GM18868 (cell line): ENCODE data around the gene FAM171A2.
A peak's percentile ranks its signal among the peaks of the same experiment; 100 is the strongest.
"Not testable (repeated sequence)": the region's sequence is repeated elsewhere in the genome, so short reads cannot be mapped to it uniquely, and the experiment has no call there.

Source experiments
- ATAC-seq: cut with Tn5 transposase; IDR thresholded peaks from one replicate; pipeline ENCODE4 v1.9.1; 2021; ENCODE audit warnings: mild to moderate bottlenecking, moderate library complexity; ENCODE audit not compliant: unreplicated experiment

FAM171A2 gene

DNA sequence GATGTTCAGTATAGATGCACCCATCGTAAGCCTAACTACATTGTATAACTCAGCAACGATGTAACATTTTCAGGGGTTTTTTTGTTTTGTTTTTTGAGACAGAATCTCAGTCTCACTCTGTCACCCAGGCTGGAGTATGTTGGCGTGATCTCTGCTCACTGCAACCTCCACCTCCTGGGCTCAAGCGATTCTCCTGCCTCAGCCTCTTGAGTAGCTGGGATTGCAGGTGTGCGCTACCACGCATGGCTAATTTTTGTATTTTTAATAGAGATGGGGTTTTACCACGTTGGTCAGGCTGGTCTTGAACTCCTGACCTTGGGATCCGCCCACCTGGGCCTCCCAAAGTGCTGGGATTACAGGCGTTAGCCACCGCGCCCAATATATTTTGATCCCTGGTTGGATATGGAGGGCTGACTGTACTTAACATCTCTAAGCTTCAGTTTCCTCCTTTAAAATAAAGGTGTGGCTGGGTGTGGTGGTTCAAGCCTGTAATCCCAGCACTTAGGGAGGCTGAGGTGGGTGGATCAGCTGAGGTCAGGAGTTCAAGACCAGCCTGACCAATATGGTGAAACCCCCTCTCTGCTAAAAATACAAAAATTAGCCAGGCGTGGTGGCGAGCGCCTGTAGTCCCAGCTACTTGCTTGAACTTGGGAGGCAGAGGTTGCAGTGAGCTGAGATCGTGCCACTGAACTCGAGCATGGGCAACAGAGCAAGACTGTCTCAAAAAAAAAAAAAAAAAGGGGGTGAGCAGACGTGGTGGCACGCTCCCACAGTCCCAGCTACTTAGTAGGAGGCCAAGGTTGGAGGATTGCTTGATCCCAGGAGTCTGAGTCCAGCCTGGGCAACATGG is 16.2 kb downstream of the FAM171A2 start:
- ATAC-seq, result peak; percentile 17

GRCh38 chr17:44346064-44346844 is 17.4 kb downstream of the FAM171A2 start:
- ATAC-seq, result no peak

DNA sequence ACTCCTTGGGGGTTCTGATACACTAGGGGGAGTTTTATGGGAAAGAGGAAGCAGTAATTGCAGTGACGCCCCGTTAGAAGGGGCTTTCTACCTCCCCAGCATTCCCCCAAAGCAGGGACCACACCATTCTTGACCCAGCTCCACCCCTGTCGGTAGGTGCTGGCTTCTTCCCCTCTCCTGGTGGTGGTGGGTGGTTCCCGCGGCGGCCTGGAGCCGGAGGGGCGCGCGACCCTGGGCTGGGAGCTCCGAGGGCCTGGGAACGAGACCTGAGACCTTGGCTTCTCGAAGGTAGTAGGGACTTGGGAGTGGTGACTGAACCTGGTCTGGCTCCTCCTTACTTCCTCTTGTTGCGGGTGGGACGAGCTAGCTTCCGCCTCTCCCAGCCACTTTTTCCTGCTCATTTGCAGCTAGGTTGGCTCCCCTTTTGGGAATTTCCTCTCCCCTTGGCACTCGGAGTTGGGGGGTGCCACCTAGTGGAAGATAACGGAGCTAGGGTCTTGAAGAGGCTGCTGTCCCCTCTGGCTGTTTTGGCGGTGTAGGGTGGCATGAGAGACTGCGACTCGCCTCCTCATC is 18.1 kb downstream of the FAM171A2 start:
- ATAC-seq, result no peak

- peak; percentile 42 for ATAC-seq
These were observed 18.7 kb downstream of the FAM171A2 start, which contains the start of gene GRN for GRCh38 chr17:44344939-44345453. Gene GRN (plus strand): TSS chr17:44345302. CDS start chr17:44349165, 3,863 bp downstream.

- no peak for ATAC-seq
These were observed 20.0 kb downstream of the FAM171A2 start for GRCh38 chr17:44343510-44344209.

DNA sequence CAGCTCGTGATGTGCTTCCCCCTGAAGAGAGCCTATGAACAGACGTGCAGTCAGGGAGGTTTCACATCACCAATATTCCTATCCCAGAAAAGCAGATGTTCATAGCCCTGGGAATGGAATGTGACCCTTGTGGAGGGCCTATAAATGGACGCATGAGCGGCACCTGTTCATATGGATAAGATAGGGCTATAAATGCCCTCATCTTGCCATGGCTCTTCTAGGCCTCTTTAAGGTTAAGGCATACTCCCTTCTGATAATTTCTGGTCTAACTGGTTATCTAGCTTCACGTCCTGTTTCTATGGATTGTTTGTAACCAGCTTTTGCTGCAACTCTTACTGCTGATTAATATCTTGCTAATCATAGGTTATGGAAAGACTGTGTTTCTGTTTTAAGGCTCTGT is 23.1 kb downstream of the FAM171A2 start:
- ATAC-seq, result not testable (repeated sequence)

DNA sequence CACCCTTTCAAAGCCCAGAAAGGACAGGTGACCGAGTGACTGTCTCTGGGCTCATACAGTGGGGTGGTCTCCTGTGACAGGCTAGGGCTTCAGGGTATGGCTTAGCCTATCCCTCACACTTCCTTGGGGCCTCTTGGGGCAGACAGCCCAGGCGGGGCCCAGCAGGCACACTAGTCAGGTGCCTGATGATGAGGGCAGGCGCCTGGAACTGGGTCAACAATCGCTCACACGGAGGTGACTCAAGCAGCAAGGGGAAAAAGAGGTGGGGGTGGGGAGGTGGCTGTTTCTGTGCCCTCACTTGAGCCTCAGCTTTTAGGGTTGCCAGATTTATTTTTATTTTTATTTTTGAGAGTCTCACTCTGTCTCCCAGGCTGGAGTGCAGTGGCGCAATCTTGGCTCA is 25.0 kb downstream of the FAM171A2 start:
- no peak for ATAC-seq

DNA sequence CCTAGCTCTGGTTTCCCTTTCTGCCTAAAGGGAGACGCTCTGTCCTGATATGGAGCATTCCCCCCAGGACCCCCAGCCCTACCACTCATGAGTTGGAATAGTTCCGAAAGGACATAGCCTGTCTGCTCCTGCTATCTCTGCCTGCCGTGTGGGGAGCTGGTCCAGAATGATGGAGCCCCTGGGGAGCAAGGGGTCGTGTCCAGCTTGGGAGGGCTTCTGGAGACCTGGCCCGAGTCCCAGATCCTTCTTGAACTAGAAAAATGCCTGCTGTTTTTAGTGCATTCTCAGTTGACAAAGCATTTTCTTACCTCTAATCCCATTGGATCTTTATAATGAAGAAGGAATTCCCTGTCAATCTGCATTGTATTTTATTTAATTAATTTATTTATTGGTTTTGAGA is 27.7 kb downstream of the FAM171A2 start:
- ATAC-seq, result no peak

DNA sequence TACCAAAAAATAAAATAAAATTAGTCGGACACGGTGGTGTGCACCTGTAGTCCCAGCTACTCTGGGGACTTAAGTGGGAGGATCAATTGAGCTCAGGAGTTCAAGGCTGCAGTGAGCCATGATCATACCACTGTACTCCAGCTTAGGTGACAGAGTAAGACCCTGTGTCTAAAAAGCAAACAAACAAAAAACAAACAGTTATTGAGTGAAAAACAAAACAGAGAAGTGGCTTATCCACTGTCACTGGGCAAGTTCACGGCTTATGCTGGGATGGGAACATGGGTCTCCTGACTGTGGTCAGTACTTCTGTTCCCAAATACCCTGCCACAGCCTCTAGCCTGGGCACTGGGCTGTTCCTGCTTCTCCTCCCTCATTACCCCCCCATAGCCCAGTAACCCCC is 28.1 kb downstream of the FAM171A2 start:
- ATAC-seq, result no peak

GRCh38 chr17:44334727-44335126 is 28.9 kb downstream of the FAM171A2 start:
- ATAC-seq, result no peak

DNA sequence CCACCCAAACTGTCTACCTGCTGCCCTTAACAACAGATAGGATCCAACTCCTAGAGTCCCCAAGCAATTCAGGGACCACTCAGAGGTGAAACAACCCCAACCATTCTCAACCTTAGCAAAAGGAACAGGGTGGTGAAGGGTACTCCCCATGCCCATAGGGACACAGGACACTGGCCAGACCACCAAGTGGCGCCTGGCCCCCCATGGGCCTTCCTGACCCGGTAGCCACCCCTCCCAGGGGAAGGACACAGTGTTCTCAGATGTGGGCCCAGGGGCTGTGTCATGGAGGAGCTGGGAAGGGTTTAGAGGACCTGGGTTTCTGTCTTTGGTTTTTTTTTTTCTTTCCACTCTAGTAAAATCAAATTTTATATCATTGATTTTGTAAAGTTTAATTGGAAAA is 29.3 kb downstream of the FAM171A2 start:
- no peak for ATAC-seq

DNA sequence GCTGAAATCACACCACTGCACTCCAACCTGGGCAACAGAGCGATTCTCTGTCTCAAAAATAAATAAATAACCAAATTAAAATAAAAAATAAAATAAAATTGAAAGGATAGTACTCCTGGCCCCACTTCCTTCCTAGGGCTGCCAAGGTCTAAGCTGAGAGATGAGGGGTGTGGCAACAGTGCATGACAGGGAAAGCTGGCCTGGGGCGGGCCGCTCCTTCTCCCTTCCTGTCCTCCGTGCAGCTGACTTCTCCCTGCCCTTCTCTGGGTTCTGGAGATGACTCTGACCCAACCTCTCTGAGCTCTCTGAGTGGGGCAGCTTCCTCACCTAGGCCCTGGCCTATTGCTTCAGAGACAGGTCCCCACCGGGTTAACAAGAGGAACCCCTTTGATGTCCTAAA is 30.3 kb downstream of the FAM171A2 start:
- ATAC-seq, result no peak

DNA sequence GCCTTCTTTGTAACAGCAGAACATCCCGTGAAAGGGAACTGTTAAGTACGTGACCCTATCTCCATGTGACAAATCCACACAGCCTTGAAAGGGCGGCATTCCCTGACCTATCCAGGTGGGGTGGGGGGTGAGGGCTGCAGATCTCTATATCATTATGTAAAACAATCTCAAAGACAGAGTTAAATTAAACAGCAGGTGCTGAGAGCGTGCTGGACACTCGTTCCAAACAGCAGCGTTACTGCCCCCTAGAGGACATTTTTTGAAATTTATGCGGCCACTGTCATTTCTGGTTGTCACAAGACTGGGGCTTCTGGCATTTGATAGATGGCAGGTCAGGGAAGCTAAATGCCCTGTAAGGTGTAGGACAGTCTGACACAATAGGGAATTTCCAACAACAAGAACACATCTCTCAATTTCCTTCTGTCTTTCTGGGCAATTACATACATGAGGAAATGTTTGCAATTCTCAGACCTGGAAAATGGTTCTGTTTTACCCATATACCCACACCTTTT is 32.3 kb downstream of the FAM171A2 start:
- ATAC-seq, result no peak

DNA sequence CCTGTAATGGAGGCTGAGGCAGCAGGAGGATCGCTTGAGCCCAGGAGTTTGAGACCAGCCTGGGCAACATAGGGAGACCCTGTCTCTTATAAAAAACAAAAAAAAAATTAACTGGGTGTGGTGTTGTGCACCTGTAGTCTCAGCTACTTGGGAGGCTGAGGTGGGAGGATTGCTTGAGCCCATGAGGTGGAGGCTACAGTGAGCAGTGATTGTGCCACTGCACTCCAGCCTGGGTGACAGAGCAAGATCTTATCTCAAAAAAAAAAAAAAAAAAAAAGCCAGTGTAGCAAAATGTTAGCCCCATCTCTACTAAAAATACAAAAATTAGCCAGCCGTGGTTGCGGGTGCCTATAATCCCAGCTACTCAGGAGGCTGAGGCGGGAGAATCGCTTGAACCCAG is 33.4 kb downstream of the FAM171A2 start:
- ATAC-seq, result not testable (repeated sequence)

GRCh38 chr17:44329516-44329915 is 34.1 kb downstream of the FAM171A2 start:
- not testable (repeated sequence) for ATAC-seq

DNA sequence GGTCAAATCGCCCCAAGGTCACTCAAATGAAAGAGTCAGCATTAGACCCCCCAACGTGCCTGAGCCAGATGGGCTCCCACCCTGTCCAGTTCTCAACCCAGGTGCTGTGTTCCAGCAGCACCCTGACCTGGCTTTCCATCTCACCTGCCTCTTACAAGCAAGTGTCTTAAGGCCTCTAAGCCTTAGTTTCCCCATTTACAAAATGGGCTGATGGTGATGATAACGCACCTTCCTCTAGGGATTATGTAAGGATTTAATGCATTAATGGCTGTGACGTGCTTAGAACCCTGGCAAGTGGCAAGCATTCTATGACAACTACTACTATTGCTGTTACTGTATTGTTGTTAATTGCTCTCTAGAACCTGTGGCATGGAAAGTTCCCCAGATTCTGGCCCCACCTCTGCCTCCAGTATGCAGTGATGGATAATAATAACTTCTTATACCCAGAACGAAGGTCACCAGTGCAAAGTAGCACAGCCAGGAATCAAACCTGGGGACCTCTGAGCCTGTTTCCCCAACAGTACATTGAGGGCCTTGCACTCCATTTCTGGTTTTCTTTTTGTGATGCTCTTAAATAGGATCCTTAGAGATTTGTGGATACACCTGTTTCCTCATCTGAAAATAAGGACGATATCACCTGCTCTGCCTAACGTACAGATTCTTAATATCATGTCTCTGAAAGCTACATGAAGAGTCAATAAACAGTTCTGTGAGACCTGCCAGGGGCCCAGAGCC is 35.8 kb downstream of the FAM171A2 start:
- ATAC-seq, result no peak

DNA sequence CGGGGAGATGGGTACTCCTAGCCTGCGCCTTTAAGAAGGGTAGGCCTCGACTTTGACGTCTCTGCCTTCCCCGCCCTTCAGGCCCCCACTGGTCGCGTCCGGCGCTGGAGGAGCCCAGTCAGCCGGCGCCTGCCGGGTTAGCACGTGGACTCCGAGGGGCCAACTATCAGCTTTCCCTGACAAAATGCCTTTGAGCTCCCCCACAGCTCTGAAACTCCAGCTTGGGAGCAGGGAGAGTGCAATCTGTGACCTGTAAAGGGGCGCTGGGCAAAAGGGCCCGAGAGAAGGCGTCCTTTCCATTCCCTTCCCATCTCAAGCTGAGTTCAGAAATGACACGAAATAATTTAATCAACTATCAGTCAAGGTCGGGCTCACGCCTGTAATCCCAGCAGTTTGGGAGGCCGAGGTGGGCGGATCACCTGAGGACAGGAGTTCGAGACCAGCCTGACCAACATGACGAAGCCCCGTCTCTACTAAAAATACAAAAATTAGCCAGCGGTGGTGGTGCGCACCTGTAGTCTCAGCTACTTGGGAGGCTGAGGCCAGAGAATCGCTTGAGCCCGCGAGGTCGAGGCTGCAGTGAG is 36.7 kb downstream of the FAM171A2 start:
- peak; percentile 51 for ATAC-seq

DNA sequence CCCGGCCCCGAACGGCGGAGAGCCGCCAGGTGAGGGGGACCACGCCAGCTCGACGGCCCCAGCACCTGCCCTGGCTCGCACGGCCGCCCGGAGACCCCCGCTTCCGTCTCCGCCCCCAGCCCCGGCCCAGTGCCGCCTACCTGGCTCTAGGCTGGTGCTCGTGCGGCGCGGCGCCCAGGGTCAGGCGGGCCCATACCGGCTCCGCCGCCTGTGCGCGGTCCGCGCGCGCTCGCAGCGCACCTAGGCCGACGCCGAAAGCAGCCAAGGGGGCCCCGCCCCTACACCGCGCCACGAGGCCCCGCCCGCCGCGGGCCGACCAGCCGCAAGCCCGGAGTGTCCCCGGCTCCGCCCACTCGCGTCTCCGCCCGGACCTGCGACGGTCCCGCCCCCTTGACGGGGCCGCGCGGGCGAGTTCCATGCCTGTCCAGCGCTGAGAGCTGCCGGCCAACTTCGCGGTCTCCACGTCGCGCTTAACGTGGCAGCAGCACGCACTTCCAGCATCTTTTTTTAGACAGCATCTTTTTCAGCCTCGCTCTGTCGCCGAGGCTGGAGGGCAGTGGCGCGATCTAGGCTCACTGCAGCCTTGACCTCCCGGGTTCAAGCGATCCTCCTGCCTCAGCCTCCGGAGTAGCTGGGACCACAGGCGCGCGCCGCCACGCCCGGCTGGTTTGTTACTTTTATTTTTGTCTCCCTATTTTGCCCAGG is 38.9 kb downstream of the FAM171A2 start, which contains the start of gene SLC25A39:
Gene SLC25A39, minus strand, starts transcription at position 253 of the 705 bp plus-strand sequence. CDS start 1,261 bp downstream, outside the sequence.
- peak; percentile 65 for ATAC-seq

- no peak for ATAC-seq
These were observed 39.5 kb downstream of the FAM171A2 start for GRCh38 chr17:44324092-44324570.
